Muscle layer of duodenum (tissue), 2 donors: ENCODE measurements around the gene ZNF385D.

ENCODE experiments used
- H3K27ac ChIP-seq: one replicate; pipeline ENCODE4 v1.7.0; 2013; ENCODE audit warnings: mild to moderate bottlenecking, low read length
- H3K27me3 ChIP-seq: one replicate; pipeline ENCODE4 v1.7.0; 2013; ENCODE audit warnings: low read depth, mild to moderate bottlenecking, control low read depth, low read length
- H3K36me3 ChIP-seq, 2 donors: one replicate each; pipeline ENCODE4 v1.7.0; 2013; ENCODE audit warnings: low read length in 2 of 2, control low read depth in 1 of 2, mild to moderate bottlenecking in 1 of 2; ENCODE audit not compliant: insufficient read depth in 2 of 2, control insufficient read depth in 1 of 2
- H3K4me1 ChIP-seq, 2 donors: one replicate each; pipeline ENCODE4 v1.7.0; 2013; ENCODE audit warnings: low read length in 2 of 2, mild to moderate bottlenecking in 2 of 2, control low read depth in 1 of 2, moderate library complexity in 1 of 2; ENCODE audit not compliant: insufficient read depth in 2 of 2, control insufficient read depth in 1 of 2
- H3K4me3 ChIP-seq, 2 donors: one replicate each; pipeline ENCODE4 v1.7.0; 2013; ENCODE audit warnings: low read length in 2 of 2, low read depth in 1 of 2, mild to moderate bottlenecking in 1 of 2
- H3K9me3 ChIP-seq, 2 donors: one replicate each; pipeline ENCODE4 v1.7.0; 2013; ENCODE audit warnings: low read length in 2 of 2, control low read depth in 1 of 2, mild to moderate bottlenecking in 1 of 2; ENCODE audit not compliant: control insufficient read depth in 1 of 2
- donor health status: healthy.

Gene ZNF385D

DNA sequence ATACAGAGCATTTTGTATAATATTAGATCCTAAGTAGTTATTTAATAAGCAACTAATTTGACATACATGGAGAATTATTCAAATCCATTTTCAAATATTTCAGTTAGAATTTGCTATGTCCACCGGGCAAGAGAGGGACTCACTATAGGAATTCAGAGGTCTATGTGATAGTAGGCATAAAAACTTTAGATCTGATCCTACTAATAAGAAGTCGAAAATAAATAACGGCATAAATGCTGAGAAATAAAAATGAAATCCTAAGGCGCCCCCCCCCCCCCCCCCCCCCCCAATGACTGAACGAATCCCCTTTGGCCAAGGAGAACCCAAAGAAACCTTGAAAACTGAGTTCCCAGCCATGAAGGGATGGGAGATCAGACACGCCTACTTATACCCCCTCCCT is 80.6 kb downstream of the ZNF385D start:
- Histone ChIP-seq H3K4me3 (no peak overlapping the region), H3K36me3 (no peaks in the 10 kb centered on the region), H3K27me3 (no peaks in the 10 kb centered on the region), H3K9me3 (no peaks in the 10 kb centered on the region), H3K27ac (no peak overlapping the region), H3K4me1 (no peaks in the 10 kb centered on the region)

DNA sequence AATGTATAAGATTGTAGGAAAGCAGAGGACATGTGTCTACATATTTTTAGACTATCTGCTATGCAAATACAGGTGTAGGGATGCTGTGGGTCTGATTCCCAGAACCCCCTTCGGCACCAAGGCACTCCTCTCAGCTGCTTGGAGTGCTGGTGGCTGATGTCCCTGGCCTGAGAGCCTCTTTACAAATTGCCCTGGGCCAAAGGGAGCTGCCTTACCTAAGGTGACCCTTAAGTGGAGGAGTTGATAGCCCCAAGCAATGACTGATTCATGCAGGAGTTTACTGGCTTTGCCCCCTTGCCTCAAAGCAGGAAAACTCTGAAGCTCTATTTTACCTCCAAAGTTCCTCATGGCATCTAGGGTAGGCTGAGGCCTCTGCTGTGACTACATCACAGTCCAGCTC is 83.0 kb downstream of the ZNF385D start:
- H3K4me3 ChIP-seq = no peak overlapping the region
- no peaks in the 10 kb centered on the region for H3K36me3 ChIP-seq
- H3K9me3 ChIP-seq = no peaks in the 10 kb centered on the region
- no peaks in the 10 kb centered on the region for H3K27me3 ChIP-seq
- no peaks in the 10 kb centered on the region for H3K4me1 ChIP-seq
- H3K27ac ChIP-seq = no peak overlapping the region

DNA sequence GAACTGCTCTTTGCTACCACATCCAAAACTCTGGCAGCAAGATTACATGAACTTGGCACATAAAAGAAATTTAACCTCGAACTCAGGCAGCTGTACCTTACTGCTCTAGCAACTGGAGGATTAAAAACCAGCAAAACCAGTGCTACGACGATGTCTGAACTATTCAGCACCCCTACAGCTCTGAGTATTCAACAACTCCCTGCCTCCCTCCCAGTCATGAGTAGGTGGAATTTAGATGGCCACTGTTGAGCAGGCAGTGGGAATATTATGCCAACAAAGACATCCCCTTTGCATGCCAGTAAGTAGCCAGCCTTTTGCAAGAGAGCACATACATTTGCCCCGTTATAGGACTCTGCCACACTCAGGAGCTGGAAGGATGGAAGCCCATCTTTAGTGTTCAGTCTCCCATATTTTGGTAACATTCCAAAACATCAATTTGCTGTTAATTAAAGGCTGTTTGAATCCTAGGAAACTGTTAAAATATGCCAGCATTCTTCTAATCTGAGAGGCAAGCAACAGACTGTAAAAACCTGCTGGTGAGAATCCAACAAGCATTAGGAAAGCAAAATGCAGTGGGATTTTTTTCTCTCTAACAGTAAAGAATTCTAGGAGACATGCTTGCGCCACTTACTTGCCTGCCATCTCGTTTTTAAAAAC is 85.4 kb downstream of the ZNF385D start:
- Histone ChIP-seq H3K27me3 (no peaks in the 10 kb centered on the region), H3K27ac (no peak overlapping the region), H3K9me3 (no peaks in the 10 kb centered on the region), H3K4me3 (no peak overlapping the region), H3K4me1 (no peaks in the 10 kb centered on the region), H3K36me3 (no peaks in the 10 kb centered on the region)

DNA sequence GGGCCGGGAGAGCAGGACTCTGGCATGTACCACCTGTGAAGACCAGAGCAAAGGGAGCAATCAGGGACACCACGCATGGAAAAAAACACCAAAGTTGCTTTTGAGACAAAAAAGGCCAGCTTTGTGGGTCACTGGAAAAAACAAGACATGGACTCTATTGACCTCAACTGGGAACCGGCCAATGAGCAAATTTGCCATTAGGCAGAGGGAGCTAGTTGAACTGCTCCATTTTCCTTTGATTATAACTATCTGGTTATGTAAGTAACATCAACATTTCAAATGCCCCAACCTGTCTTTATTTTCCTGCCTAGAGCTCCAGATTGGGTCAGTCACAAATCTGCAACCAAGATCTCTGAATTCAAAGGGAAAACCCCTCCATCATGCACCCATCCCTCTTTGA is 86.0 kb downstream of the ZNF385D start:
- Histone ChIP-seq H3K9me3 (no peaks in the 10 kb centered on the region), H3K27me3 (no peaks in the 10 kb centered on the region), H3K36me3 (no peaks in the 10 kb centered on the region), H3K4me3 (no peak overlapping the region), H3K4me1 (no peaks in the 10 kb centered on the region), H3K27ac (no peak overlapping the region)

DNA sequence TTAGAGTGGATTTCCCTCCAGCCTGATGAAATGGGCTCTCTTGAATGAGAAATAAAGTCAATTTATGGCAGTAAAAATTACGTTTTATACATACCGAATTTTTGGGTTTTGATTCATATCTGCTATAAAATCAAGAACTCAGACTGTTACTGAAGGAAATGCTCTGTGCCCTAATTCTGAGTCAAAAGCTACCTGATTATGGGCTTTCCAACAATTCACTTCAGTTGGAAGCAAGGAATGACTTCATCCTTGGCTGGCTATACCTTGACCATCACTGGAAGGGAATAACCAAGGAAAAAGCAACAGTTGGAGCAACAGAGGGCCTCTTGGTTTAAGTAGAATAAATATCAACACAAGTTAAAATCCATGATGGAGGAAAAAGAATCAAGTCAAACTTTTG is 88.6 kb downstream of the ZNF385D start:
- Histone ChIP-seq H3K4me3 (no peak overlapping the region), H3K36me3 (no peaks in the 10 kb centered on the region), H3K9me3 (no peaks in the 10 kb centered on the region), H3K4me1 (no peaks in the 10 kb centered on the region), H3K27me3 (no peaks in the 10 kb centered on the region), H3K27ac (no peak overlapping the region)

DNA sequence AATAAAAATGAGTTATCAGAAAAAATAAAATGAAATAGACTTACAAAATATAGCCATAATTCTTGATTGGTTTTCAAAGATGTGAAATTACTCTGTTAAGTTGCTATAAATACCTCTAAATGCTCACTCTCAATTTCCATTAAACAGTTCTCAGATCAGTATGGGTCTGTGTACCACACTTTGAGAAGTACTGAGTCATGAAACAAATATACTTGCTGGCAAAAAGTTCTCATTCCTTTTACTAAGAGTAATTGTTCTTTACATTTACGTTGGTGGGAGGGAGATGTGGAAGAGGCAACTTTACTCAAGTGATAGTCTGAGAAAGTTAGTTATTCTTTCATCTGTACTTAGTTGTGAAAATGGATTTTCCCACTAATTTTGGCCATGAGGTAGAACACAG is 96.3 kb downstream of the ZNF385D start:
- Histone ChIP-seq H3K36me3 (no peaks in the 10 kb centered on the region), H3K27ac (no peak overlapping the region), H3K27me3 (no peaks in the 10 kb centered on the region), H3K9me3 (no peaks in the 10 kb centered on the region), H3K4me3 (no peak overlapping the region), H3K4me1 (no peaks in the 10 kb centered on the region)

DNA sequence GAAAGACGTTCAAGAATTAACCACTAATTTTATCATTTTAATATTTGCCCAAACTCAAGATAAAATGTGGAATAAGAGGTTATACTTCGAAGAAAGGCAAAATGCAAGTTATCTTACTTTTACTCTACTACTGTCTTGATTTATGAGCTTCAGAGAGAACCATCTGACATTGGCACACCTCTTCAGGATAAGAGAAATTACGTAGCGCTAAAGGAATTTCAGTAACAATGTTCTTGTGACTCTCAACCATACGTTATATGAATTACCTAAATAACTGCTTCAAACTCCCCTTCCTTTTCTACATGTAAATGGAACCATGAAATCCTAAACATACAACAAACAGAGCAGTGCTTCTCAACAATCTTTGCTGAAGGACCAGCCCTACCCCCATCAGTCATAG is 96.8 kb downstream of the ZNF385D start:
- Histone ChIP-seq H3K27ac (no peak overlapping the region), H3K27me3 (no peaks in the 10 kb centered on the region), H3K9me3 (no peaks in the 10 kb centered on the region), H3K36me3 (no peaks in the 10 kb centered on the region), H3K4me3 (no peak overlapping the region), H3K4me1 (no peaks in the 10 kb centered on the region)

DNA sequence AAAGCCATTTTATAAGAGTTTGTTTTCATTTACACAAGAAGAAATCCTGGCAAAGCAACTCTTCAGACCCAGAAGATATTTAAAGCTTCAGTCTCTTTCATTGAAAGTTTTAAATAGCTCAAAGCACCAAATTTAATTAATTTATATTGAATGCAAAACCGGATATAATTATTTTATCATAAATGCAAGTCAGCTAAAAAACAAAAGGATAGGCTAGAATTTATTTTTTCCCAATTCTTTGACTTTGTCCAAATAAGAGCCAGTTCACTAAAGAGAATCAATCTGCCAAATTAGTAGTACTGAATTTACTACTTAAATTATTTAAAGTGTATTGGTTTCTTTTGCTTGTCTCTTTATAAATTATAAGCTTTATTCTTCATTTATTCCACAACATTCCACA is 101.5 kb downstream of the ZNF385D start:
- Histone ChIP-seq H3K9me3 (no peaks in the 10 kb centered on the region), H3K27ac (no peak overlapping the region), H3K27me3 (no peaks in the 10 kb centered on the region), H3K4me3 (no peak overlapping the region), H3K36me3 (no peaks in the 10 kb centered on the region), H3K4me1 (peaks cover 0 to 7% of the 10 kb centered on the region in 2 donors)

DNA sequence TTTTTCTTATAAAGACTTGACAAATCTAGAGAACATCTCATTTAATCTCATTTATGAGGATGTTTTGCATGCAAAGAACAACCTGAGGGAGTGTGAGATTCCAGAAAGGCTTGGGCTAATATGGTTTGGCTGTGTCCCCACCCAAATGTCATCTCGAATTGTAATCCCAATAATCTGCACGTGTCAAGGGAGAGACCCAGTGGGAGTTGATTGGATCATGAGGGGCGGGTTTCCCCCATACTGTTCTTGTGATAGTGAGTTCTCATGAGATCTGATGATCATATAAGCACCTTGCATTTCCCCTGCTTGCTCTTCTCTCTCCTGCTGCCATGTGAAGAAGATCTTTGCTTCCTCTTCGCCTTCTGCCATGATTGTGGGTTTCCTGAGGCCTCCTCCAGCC is 103.0 kb downstream of the ZNF385D start:
- Histone ChIP-seq H3K27ac (no peak overlapping the region), H3K36me3 (no peaks in the 10 kb centered on the region), H3K4me1 (peaks cover 0 to 7% of the 10 kb centered on the region in 2 donors), H3K4me3 (no peak overlapping the region), H3K27me3 (no peaks in the 10 kb centered on the region), H3K9me3 (no peaks in the 10 kb centered on the region)

DNA sequence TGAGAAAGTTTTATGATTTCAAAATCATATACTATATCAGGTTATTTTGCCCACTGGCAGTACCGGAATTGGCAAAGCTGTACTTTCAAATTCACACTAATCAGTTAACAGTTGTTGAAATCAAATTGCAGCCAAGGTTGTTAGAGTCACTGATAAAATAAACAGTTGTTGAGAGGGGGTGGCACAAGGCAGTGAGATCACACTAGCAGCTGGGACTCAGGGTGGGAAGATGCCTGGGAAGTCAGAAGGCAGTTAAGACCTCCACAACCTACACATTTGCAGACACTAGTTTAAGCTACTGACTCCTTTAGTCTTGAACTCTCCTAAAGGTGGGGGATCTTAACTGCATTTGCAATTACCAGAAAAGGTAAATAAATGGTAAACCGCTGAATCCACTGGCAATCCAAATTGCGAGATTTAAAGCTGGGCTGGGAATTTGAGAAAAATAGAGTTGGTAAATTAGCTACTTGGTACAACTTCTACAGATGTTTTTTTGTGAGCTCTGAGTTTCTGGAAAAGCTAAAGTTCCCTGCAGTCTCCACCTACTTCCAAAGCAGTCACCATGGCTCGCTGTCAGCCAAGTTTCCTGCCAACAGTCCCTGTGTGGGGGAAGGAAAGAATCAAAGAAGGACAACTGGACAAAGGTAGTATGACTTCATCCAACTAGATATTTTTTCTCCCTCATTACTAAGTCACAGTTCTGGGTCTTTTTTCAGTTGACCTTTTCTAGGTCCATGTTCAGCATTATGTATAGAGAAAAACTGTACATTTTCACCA is 105.7 kb downstream of the ZNF385D start:
- H3K4me3 ChIP-seq = no peak overlapping the region
- no peaks in the 10 kb centered on the region for H3K9me3 ChIP-seq
- H3K36me3 ChIP-seq = no peaks in the 10 kb centered on the region
- no peaks in the 10 kb centered on the region for H3K27me3 ChIP-seq
- H3K27ac ChIP-seq = no peak overlapping the region
- H3K4me1 ChIP-seq = peaks cover 0 to 7% of the 10 kb centered on the region in 2 donors

DNA sequence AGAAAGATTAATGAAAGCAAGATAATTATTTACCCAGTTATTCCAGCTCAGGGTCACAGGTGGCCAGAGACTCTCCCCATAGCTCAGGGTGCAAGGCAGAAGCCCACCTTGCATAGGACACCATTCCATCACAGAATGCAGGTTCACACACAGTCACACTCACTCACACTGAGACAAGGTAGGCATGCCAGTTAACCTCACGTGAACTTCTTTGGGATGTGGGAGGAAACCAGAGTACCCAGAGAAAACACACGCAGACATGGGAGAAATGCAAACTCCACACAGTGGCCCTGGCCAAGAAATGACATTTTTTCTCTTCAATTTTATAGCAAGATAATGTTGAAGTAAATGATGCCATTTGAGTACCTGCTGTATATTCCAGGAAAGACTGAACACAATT is 106.7 kb downstream of the ZNF385D start:
- Histone ChIP-seq H3K27me3 (no peaks in the 10 kb centered on the region), H3K36me3 (no peaks in the 10 kb centered on the region), H3K9me3 (no peaks in the 10 kb centered on the region), H3K27ac (no peak overlapping the region), H3K4me3 (no peak overlapping the region), H3K4me1 (peaks cover 0 to 7% of the 10 kb centered on the region in 2 donors)

DNA sequence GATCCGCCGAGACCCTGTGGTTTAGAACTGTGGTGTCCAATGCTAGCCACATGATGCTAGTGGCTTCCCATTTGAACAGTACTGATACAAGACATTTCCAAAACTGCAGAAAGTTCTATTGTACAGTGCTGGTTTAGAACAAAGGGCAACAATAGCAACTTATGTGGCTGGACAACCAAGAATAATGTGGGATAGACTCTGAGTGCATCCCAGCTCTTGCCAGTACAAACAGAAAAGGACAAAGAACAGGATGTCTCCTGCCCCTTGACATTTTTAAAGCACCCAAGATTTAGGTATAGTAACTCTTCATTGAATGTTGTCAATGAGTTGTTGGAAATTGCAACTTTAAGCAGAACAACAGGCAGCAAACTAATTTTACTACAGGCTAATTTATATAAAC is 107.3 kb downstream of the ZNF385D start:
- Histone ChIP-seq H3K27ac (no peak overlapping the region), H3K9me3 (no peaks in the 10 kb centered on the region), H3K4me3 (no peak overlapping the region), H3K36me3 (no peaks in the 10 kb centered on the region), H3K27me3 (no peaks in the 10 kb centered on the region), H3K4me1 (peaks cover 0 to 7% of the 10 kb centered on the region in 2 donors)
